HG03066 (cell line): ENCODE measurements around the gene MRPS16.

Experiments
- ATAC-seq: cut with Tn5 transposase; IDR thresholded peaks from one replicate; pipeline ENCODE4 v1.9.1; 2021; ENCODE audit warnings: low read depth; ENCODE audit not compliant: unreplicated experiment

The MRPS16 gene

GRCh38 chr10:73244866-73245477 is 7.5 kb downstream of the MRPS16 start:
- no peak for ATAC-seq

GRCh38 chr10:73239908-73240307 is 12.5 kb downstream of the MRPS16 start:
- ATAC-seq = no peak

GRCh38 chr10:73238990-73239566 is 13.4 kb downstream of the MRPS16 start:
- no peak for ATAC-seq

- no peak for ATAC-seq
Measured at GRCh38 chr10:73234695-73235094, 17.7 kb downstream of the MRPS16 start.

GRCh38 chr10:73233883-73234282 is 18.6 kb downstream of the MRPS16 start:
- no peak for ATAC-seq

GRCh38 chr10:73232887-73233286 is 19.6 kb downstream of the MRPS16 start:
- ATAC-seq = no peak

- ATAC-seq = no peak
Measured at GRCh38 chr10:73229567-73229966, 22.9 kb downstream of the MRPS16 start.

GRCh38 chr10:73228247-73228646 is 24.2 kb downstream of the MRPS16 start:
- no peak for ATAC-seq

- no peak for ATAC-seq
Measured at GRCh38 chr10:73226663-73227062, 25.8 kb downstream of the MRPS16 start.

- ATAC-seq = no peak
Measured at GRCh38 chr10:73225518-73225917, 26.9 kb downstream of the MRPS16 start.

- ATAC-seq = no peak
Measured at GRCh38 chr10:73220989-73221388, 31.5 kb downstream of the MRPS16 start.

- ATAC-seq = no peak
Measured at GRCh38 chr10:73219384-73219783, 33.1 kb downstream of the MRPS16 start.

- ATAC-seq = no peak
Measured at GRCh38 chr10:73218431-73219191, 33.8 kb downstream of the MRPS16 start.

- ATAC-seq = no peak
Measured at GRCh38 chr10:73217628-73218027, 34.8 kb downstream of the MRPS16 start.

- no peak for ATAC-seq
Measured at GRCh38 chr10:73215749-73216148, 36.7 kb downstream of the MRPS16 start.

GRCh38 chr10:73211106-73211811 is 41.2 kb downstream of the MRPS16 start:
- no peak for ATAC-seq

- ATAC-seq = no peak
Measured at GRCh38 chr10:73210395-73211105, 41.9 kb downstream of the MRPS16 start.

GRCh38 chr10:73209705-73210104 is 42.7 kb downstream of the MRPS16 start:
- ATAC-seq = no peak

GRCh38 chr10:73207883-73208282 is 44.6 kb downstream of the MRPS16 start:
- no peak for ATAC-seq

- no peak for ATAC-seq
Measured at GRCh38 chr10:73206385-73206784, 46.1 kb downstream of the MRPS16 start.

GRCh38 chr10:73205890-73206289 is 46.6 kb downstream of the MRPS16 start:
- no peak for ATAC-seq
